ENCODE results near the gene ADCY10. TPM values are rescaled to one million over a fixed set of nuclear protein-coding genes. Genes with fewer than 3 reads are reported as not detected.

The ADCY10 gene
- total and polyA plus RNA-seq, 7 donors, result 0.14 to 0.92 (median 0.28) TPM; not detected in 2

DNA sequence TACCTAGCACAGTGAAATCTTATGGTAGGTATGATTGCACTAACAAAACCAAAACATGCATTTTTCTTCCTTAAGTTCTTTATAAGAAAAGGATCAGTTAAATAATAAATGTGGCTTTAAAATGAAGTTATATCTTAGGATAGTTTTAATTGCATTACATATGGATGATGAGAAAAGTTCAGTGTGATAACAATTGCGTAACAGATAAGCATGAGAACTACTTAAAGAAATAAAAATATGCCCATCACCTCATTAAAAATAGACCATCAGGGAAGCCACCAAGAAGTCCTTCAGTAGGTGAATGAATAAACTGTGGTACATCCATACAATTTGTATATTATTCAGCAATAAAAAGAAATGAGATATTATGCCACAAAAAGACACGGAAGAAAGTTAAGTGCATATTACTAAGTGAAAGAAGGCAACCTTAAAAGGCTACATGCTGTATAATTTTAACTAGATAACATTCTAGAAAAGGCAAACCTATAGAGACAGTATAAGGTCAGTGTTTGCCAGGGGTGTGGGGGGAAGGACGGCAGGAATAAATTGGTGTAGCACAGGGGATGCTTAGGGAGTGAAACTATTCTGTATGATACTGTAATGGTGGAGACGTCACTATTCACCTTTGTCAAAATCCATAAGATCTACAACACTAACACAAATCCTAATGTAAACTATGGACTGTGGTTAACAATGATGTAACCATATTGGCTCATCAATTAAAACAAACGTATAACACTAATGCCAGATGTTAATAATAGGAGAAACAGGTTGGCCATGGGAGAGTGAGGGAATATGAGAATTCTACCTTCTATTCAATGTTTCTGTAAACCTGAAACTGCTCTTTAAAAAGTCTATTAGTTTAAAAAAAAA lies 149.2 kb downstream of the ADCY10 start:
- no peak overlapping the region for H3K4me3 ChIP-seq
- no peak overlapping the region for H3K27ac ChIP-seq
- WGBS, 2 donors, result 87 to 94% methylated on average over 5 of the region's 5 CpGs
- no peak for DNase-seq
- no peak for TF ChIP-seq POLR2AphosphoS5 (IDR thresholded peaks at IDR 0.05)
- TF ChIP-seq, protein P1, sequence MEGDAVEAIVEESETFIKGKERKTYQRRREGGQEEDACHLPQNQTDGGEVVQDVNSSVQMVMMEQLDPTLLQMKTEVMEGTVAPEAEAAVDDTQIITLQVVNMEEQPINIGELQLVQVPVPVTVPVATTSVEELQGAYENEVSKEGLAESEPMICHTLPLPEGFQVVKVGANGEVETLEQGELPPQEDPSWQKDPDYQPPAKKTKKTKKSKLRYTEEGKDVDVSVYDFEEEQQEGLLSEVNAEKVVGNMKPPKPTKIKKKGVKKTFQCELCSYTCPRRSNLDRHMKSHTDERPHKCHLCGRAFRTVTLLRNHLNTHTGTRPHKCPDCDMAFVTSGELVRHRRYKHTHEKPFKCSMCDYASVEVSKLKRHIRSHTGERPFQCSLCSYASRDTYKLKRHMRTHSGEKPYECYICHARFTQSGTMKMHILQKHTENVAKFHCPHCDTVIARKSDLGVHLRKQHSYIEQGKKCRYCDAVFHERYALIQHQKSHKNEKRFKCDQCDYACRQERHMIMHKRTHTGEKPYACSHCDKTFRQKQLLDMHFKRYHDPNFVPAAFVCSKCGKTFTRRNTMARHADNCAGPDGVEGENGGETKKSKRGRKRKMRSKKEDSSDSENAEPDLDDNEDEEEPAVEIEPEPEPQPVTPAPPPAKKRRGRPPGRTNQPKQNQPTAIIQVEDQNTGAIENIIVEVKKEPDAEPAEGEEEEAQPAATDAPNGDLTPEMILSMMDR (IDR thresholded peaks at IDR 0.05), result no peak
- TF ChIP-seq POLR2A (IDR thresholded peaks at IDR 0.05), result no peak
- TF ChIP-seq EP300 (IDR thresholded peaks at IDR 0.05), result no peak
- H3K4me1 ChIP-seq, result peaks cover 0 to 13% (median 1%) of the 10 kb centered on the region in 4 donors
- H3K9me3 ChIP-seq, result no peaks in the 10 kb centered on the region
- intact Hi-C loops (cut with DNase I), result no loop called here
- H3K27me3 ChIP-seq, result no peaks in the 10 kb centered on the region
- peaks cover 0 to 31% (median 0%) of the 10 kb centered on the region in 4 donors for H3K36me3 ChIP-seq

DNA sequence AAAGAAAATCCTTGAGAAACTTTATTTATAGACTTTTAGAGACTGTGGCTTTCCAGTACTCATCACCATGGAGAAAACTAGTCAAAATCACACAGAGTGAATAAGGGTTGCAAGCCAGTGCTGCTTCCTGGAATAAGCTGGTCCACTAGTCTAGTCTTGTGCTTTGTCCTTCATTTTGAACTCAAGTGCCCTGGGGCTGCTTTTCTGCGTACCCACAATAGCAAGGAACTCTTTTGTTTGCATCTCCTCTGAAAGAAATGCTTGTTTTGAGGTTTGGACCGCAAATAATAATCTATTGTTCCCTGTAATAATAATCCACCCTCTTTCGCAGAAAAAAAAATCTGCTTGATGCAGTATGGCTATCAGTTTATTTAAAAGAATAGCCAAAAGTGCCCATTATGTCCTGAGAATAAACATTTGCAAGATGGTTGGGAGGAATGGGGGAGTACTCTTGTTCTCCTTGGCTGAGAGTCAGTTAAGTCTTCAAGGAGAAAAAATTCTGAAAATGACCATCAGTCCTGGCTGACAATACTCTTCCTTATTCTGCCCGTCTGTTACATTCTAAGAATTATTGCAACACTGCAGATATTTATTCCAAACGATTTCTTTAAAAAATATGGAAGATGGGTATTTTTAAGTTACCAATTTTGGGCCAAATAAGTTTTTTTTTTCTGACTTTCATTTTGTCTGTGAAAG lies 150.3 kb downstream of the ADCY10 start:
- Histone ChIP-seq H3K4me3 (no peak overlapping the region), H3K27me3 (no peaks in the 10 kb centered on the region), H3K4me1 (peaks cover 0 to 13% (median 4%) of the 10 kb centered on the region in 4 donors), H3K27ac (no peak overlapping the region), H3K36me3 (peaks cover 0 to 24% (median 0%) of the 10 kb centered on the region in 4 donors), H3K9me3 (no peaks in the 10 kb centered on the region)
- intact Hi-C loops (cut with DNase I), result no loop called here
- TF ChIP-seq, protein P1 (IDR thresholded peaks at IDR 0.05), result no peak
- TF ChIP-seq EP300 (IDR thresholded peaks at IDR 0.05) (no peak), POLR2A (IDR thresholded peaks at IDR 0.05) (no peak), POLR2AphosphoS5 (IDR thresholded peaks at IDR 0.05) (no peak)
- WGBS, 2 donors, result 78 to 81% methylated on average over 5 of the region's 5 CpGs
- no peak for DNase-seq

DNA sequence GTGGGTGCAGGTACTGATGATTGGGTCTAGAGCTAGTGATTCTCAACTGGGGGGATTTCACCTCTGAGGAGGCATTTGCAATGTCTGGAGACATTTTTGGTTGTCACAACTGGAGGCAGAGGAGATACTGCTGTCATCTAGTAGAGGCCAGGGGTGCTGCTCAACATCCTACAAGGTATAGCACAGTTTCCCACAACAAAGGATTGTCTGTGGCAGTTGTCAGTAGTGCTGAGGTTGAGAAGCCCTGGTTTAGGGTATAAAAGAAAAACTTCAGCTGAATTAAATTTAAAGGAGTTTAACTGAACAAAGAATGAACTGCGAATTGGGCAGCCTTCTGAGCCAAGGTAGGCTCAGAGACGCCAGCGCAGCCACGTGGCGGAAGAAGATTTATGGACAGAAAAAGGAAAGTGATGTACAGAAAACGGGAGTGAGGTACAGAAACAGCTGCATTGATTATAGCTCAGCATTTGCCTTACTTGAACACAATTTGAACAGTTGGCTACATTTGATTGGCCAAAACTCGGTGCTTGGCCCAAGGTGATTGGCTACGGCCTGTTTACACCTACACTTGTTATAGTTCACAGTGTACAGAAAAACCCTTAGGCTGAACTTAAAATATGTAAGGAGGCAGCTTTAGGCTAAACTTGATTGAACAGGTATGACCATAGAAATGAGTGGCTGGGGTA lies 151.7 kb downstream of the ADCY10 start:
- intact Hi-C loops (cut with DNase I), result no loop called here
- Histone ChIP-seq H3K27me3 (no peaks in the 10 kb centered on the region), H3K4me1 (peaks cover 0 to 28% (median 14%) of the 10 kb centered on the region in 4 donors), H3K36me3 (peaks cover 0 to 17% (median 0%) of the 10 kb centered on the region in 4 donors), H3K4me3 (no peak overlapping the region), H3K9me3 (no peaks in the 10 kb centered on the region), H3K27ac (no peak overlapping the region)
- WGBS, 2 donors, result 83 to 94% methylated on average over 8 of the region's 8 CpGs
- no peak for DNase-seq
- TF ChIP-seq POLR2AphosphoS5 (IDR thresholded peaks at IDR 0.05), result no peak
- no peak for TF ChIP-seq EP300 (IDR thresholded peaks at IDR 0.05)
- TF ChIP-seq POLR2A (IDR thresholded peaks at IDR 0.05), result no peak
- TF ChIP-seq, protein P1 (IDR thresholded peaks at IDR 0.05), result no peak

DNA sequence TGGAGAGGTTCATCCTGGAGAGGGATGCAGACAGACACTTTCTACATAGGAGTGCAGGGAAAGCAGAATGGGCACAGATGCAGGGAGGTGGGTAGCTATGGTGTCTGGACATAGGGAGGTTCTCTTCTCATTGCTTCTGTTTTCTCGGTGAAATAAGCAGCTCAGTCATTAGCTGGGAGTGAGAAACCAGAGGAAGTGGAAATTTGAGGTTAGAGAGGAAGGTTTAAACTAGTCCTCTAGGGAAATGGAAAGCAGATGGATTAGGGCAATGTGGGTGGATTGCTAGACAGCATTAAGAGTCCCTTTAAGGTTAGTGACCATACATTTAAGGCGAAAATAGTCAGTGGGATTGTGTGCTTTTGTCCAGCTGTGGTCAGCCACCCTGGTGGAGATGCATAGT lies 152.5 kb downstream of the ADCY10 start:
- 47 to 50% methylated on average over 2 of the region's 2 CpGs for WGBS, 2 donors
- peaks cover 0 to 36% (median 21%) of the 10 kb centered on the region in 4 donors for H3K4me1 ChIP-seq
- no peaks in the 10 kb centered on the region for H3K27me3 ChIP-seq
- no peaks in the 10 kb centered on the region for H3K9me3 ChIP-seq
- no peak overlapping the region for H3K27ac ChIP-seq
- no peak overlapping the region for H3K4me3 ChIP-seq
- no peak for DNase-seq
- peaks cover 0 to 11% (median 0%) of the 10 kb centered on the region in 4 donors for H3K36me3 ChIP-seq
- TF ChIP-seq EP300 (IDR thresholded peaks at IDR 0.05), result no peak
- TF ChIP-seq, protein P1 (IDR thresholded peaks at IDR 0.05), result no peak
- TF ChIP-seq POLR2AphosphoS5 (IDR thresholded peaks at IDR 0.05), result no peak
- TF ChIP-seq POLR2A (IDR thresholded peaks at IDR 0.05), result no peak
- intact Hi-C loops (cut with DNase I), result no loop called here

Other genes starting within 250 kb of the ADCY10 start
- 10 to 100 TPM; 50.9 to 69.5 (median 58.3) TPM for gene MPZL1, start 192.2 kb downstream of the ADCY10 start, total RNA-seq
- gene MPZL1, start 192.2 kb downstream of the ADCY10 start, polyA plus RNA-seq, result 10 to 100 TPM in 2 of 3 donors, 1 to 10 TPM in 1; 8.8 to 66.9 (median 11.4) TPM
- 100 to 1,000 TPM in 1 of 4 donors, 10 to 100 TPM in 3; 79.6 to 102 (median 86.2) TPM for gene DCAF6, start 22.5 kb upstream of the ADCY10 start, total RNA-seq
- 10 to 100 TPM; 33.6 to 49.0 (median 43.8) TPM for gene DCAF6, start 22.5 kb upstream of the ADCY10 start, polyA plus RNA-seq
- gene MPC2, start 22.9 kb upstream of the ADCY10 start, total RNA-seq, result 10 to 100 TPM; 44.4 to 64.2 (median 55.2) TPM
- 100 to 1,000 TPM; 136 to 252 (median 144) TPM for gene MPC2, start 22.9 kb upstream of the ADCY10 start, polyA plus RNA-seq
- 10 to 100 TPM in 3 of 4 donors, 1 to 10 TPM in 1; 8.9 to 23.0 (median 14.1) TPM for gene GPR161, start 222.8 kb upstream of the ADCY10 start, total RNA-seq
- 1 to 10 TPM in 1 of 3 donors, under 1 TPM in 2; 0.60 to 2.7 (median 0.92) TPM for gene GPR161, start 222.8 kb upstream of the ADCY10 start, polyA plus RNA-seq

All from sigmoid colon (tissue), 7 donors.